ENCODE results near the gene KRTAP5-4.
"Not testable (repeated sequence)": the region's sequence is repeated elsewhere in the genome, so short reads cannot be mapped to it uniquely, and the experiment has no call there.

- TF ChIP-seq CTCF (conservative IDR thresholded peaks at IDR 0.05); EZH2 (IDR thresholded peaks at IDR 0.05; ENCODE audit: low read depth): not testable (repeated sequence)
Observed at GRCh38 chr11:1601663-1602062, 20.3 kb downstream of the KRTAP5-4 start.

Measured in PC-9 (cell line).